Measurements from ENCODE around the gene CREB5. TPM values are rescaled to one million over a fixed set of nuclear protein-coding genes. Genes with fewer than 3 reads are reported as not detected.

Gene CREB5
- total RNA-seq, 4 donors from 2014 or later, result 6.6 to 18.6 (median 12.6) TPM

DNA sequence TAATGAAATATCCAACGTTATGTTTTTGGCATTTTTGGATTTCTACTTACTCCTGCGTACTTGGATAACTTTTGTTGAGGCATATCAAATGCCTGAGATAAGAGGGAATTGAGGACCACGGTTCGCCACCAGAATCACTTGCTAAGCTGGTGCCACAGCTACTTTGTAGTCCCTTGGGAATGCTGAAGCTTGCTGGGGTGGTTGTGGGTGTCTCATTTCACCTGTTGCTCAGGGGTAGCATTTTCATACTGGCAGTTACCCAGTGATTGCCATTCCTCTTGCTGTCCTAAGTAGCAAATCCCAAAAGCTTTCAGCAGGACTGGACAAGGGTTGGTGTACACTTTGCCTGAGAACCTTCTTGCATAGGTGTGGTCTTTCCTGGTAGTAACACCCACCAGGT, 75.2 kb downstream of the CREB5 start:
- intact Hi-C loops (cut with DNase I), result no loop called here
- Histone ChIP-seq H3K4me3 (no peak overlapping the region), H3K4me1 (peaks cover 0 to 6% (median 0%) of the 10 kb centered on the region in 4 donors), H3K36me3 (no peaks in the 10 kb centered on the region), H3K27ac (replicated peaks in 1 of 4) (no peak overlapping the region), H3K9me3 (no peaks in the 10 kb centered on the region), H3K27me3 (no peaks in the 10 kb centered on the region)
- WGBS, result 85% methylated on average over 4 of the region's 4 CpGs
- no peak for DNase-seq (ENCODE audit: extremely low spot score)
- TF ChIP-seq EP300 (IDR thresholded peaks at IDR 0.05), result no peak
- TF ChIP-seq CTCF (IDR thresholded peaks at IDR 0.05), result no peak
- TF ChIP-seq POLR2A (IDR thresholded peaks at IDR 0.05; ENCODE audit: low read depth), result no peak
- no peak for TF ChIP-seq POLR2AphosphoS5 (IDR thresholded peaks at IDR 0.05)

GRCh38 chr7:28488061-28488791, 75.9 kb downstream of the CREB5 start:
- DNase-seq (ENCODE audit: extremely low spot score), result no peak
- Histone ChIP-seq H3K27ac (replicated peaks in 1 of 4) (no peak overlapping the region), H3K9me3 (no peaks in the 10 kb centered on the region), H3K4me3 (no peak overlapping the region), H3K27me3 (no peaks in the 10 kb centered on the region), H3K36me3 (no peaks in the 10 kb centered on the region), H3K4me1 (peaks cover 0 to 6% (median 0%) of the 10 kb centered on the region in 4 donors)
- TF ChIP-seq POLR2AphosphoS5 (IDR thresholded peaks at IDR 0.05), result no peak
- TF ChIP-seq CTCF (IDR thresholded peaks at IDR 0.05), result no peak
- TF ChIP-seq EP300 (IDR thresholded peaks at IDR 0.05), result no peak
- no peak for TF ChIP-seq POLR2A (IDR thresholded peaks at IDR 0.05; ENCODE audit: low read depth)
- WGBS, result 72% methylated on average over 9 of the region's 9 CpGs
- intact Hi-C loops (cut with DNase I), result no loop called here

DNA sequence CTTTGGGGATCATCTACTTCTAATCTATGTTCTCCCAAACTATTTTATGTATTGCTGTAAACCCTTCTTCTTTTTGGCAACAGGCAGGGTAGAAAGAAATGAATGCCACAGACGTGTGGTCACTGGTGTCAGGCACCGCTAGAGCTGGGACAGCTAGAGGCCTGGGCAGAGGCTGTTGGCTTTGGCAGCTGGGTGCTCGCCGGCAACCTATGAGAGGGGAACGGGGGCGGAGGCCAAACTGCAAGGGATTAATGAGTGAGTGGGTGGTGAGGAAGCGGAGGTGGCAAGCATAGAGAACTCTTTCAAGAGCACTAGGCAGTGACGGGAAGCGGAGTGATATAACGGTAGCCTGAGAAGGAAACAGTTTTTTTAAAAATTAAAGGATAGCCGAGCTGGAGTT, 78.5 kb downstream of the CREB5 start:
- H3K36me3 ChIP-seq, result no peaks in the 10 kb centered on the region
- DNase-seq (ENCODE audit: extremely low spot score), result no peak
- WGBS, result 91% methylated on average over 11 of the region's 11 CpGs
- no peaks in the 10 kb centered on the region for H3K27me3 ChIP-seq
- intact Hi-C loops (cut with DNase I), result no loop called here
- no peak overlapping the region for H3K4me3 ChIP-seq
- TF ChIP-seq CTCF (IDR thresholded peaks at IDR 0.05) (no peak), EP300 (IDR thresholded peaks at IDR 0.05) (no peak), POLR2A (IDR thresholded peaks at IDR 0.05; ENCODE audit: low read depth) (no peak), POLR2AphosphoS5 (IDR thresholded peaks at IDR 0.05) (no peak)
- peaks cover 0 to 6% (median 0%) of the 10 kb centered on the region in 4 donors for H3K4me1 ChIP-seq
- no peaks in the 10 kb centered on the region for H3K9me3 ChIP-seq
- H3K27ac ChIP-seq (replicated peaks in 1 of 4), result no peak overlapping the region

- Histone ChIP-seq H3K27me3 (no peaks in the 10 kb centered on the region), H3K9me3 (no peaks in the 10 kb centered on the region), H3K4me1 (no peaks in the 10 kb centered on the region), H3K4me3 (no peak overlapping the region), H3K27ac (replicated peaks in 1 of 4) (no peak overlapping the region), H3K36me3 (no peaks in the 10 kb centered on the region)
- intact Hi-C loops (cut with DNase I), result no loop called here
- no peak for TF ChIP-seq POLR2AphosphoS5 (IDR thresholded peaks at IDR 0.05)
- no peak for TF ChIP-seq CTCF (IDR thresholded peaks at IDR 0.05)
- TF ChIP-seq EP300 (IDR thresholded peaks at IDR 0.05), result no peak
- TF ChIP-seq POLR2A (IDR thresholded peaks at IDR 0.05; ENCODE audit: low read depth), result no peak
- no peak for DNase-seq (ENCODE audit: extremely low spot score)
These were observed 81.2 kb downstream of the CREB5 start for GRCh38 chr7:28493477-28493876.

DNA sequence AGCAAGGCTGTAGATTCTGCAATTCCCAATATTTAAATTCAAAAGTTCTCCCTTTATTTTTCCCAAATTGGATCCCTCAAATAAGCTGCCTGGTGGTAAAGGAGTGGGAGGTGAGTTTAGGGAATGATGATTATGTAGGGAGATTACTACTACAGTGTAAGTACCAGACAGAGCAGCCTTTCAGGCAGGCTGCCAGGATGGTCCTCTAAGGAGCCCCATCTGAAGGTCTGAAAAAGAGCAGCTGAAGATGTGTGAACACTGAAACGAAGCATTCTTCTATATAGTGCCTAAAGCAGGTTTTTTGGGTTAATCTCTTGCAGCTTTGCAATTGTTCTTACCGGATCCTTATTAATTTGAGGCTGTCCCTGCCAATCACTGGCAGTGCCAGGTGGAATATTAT, 84.7 kb downstream of the CREB5 start:
- TF ChIP-seq CTCF (IDR thresholded peaks at IDR 0.05), result no peak
- TF ChIP-seq POLR2A (IDR thresholded peaks at IDR 0.05; ENCODE audit: low read depth), result no peak
- Histone ChIP-seq H3K27ac (replicated peaks in 1 of 4) (no peak overlapping the region), H3K27me3 (no peaks in the 10 kb centered on the region), H3K4me1 (no peaks in the 10 kb centered on the region), H3K4me3 (no peak overlapping the region), H3K9me3 (no peaks in the 10 kb centered on the region), H3K36me3 (no peaks in the 10 kb centered on the region)
- intact Hi-C loops (cut with DNase I), result no loop called here
- DNase-seq (ENCODE audit: extremely low spot score), result no peak
- WGBS, result 70% methylated on average over 2 of the region's 2 CpGs

Data from esophagus muscularis mucosa (tissue), 4 donors.